ENCODE measurements around the gene KRT33B. TPM values are rescaled to one million over a fixed set of nuclear protein-coding genes. Genes with fewer than 3 reads are reported as not detected.
"Not testable (repeated sequence)": the region's sequence is repeated elsewhere in the genome, so short reads cannot be mapped to it uniquely, and the experiment has no call there.

KRT33B gene
- total and polyA plus RNA-seq, 2 experiments from 2014 or later = not detected

GRCh38 chr17:41396996-41397660 is 27.5 kb upstream of the KRT33B start, which contains the start of gene KRT31:
TSS of gene KRT31 (minus strand) at chr17:41397608. CDS start at chr17:41397539, 69 bp downstream.
- Histone ChIP-seq H3K4me1 (ENCODE audit: low read depth) (peaks cover 3% of the 10 kb centered on the region), H3K9me3 (ENCODE audit: low read depth) (no peaks in the 10 kb centered on the region), H3K27me3 (no peaks in the 10 kb centered on the region), H3K36me3 (no peaks in the 10 kb centered on the region), H3K27ac (no peak within 1 kb of the TSS), H3K4me3 (no peak within 1 kb of the TSS)
- no peak for TF ChIP-seq CTCF (IDR thresholded peaks at IDR 0.05; ENCODE audit: low read depth, low read length)
- no peak for DNase-seq (ENCODE audit: low read depth in 1 of 2, low spot score in 1 of 2)

GRCh38 chr17:41396340-41396739 is 26.7 kb upstream of the KRT33B start:
- DNase-seq (ENCODE audit: low read depth in 1 of 2, low spot score in 1 of 2) = no peak

GRCh38 chr17:41395611-41396010 is 26.0 kb upstream of the KRT33B start:
- no peak for DNase-seq (ENCODE audit: low read depth in 1 of 2, low spot score in 1 of 2)
- TF ChIP-seq CTCF (IDR thresholded peaks at IDR 0.05; ENCODE audit: low read depth, low read length) = no peak

More at GRCh38 chr17:41396340-41396739, 26.7 kb upstream of the KRT33B start:
- H3K9me3 ChIP-seq (ENCODE audit: low read depth) = no peaks in the 10 kb centered on the region
- H3K4me1 ChIP-seq (ENCODE audit: low read depth) = peaks cover 3% of the 10 kb centered on the region
- no peak for TF ChIP-seq CTCF (IDR thresholded peaks at IDR 0.05; ENCODE audit: low read depth, low read length)
- no peaks in the 10 kb centered on the region for H3K27me3 ChIP-seq
- H3K4me3 ChIP-seq = no peak overlapping the region
- H3K36me3 ChIP-seq = no peaks in the 10 kb centered on the region
- no peak overlapping the region for H3K27ac ChIP-seq

GRCh38 chr17:41395044-41395443 is 25.4 kb upstream of the KRT33B start:
- not testable (repeated sequence) for DNase-seq (ENCODE audit: low read depth in 1 of 2, low spot score in 1 of 2); H3K36me3 ChIP-seq; H3K27me3 ChIP-seq; H3K4me1 ChIP-seq (ENCODE audit: low read depth); H3K9me3 ChIP-seq (ENCODE audit: low read depth); H3K27ac ChIP-seq; H3K4me3 ChIP-seq

More at GRCh38 chr17:41395611-41396010, 26.0 kb upstream of the KRT33B start:
- Histone ChIP-seq H3K4me1 (ENCODE audit: low read depth) (peaks cover 3% of the 10 kb centered on the region), H3K9me3 (ENCODE audit: low read depth) (no peaks in the 10 kb centered on the region), H3K4me3 (no peak overlapping the region), H3K27ac (no peak overlapping the region), H3K27me3 (no peaks in the 10 kb centered on the region), H3K36me3 (no peaks in the 10 kb centered on the region)

- Histone ChIP-seq H3K4me1 (ENCODE audit: low read depth) (peaks cover 3% of the 10 kb centered on the region), H3K27me3 (no peaks in the 10 kb centered on the region), H3K4me3 (no peak overlapping the region), H3K27ac (no peak overlapping the region), H3K36me3 (no peaks in the 10 kb centered on the region), H3K9me3 (ENCODE audit: low read depth) (no peaks in the 10 kb centered on the region)
- no peak for DNase-seq (ENCODE audit: low read depth in 1 of 2, low spot score in 1 of 2)
- no peak for TF ChIP-seq CTCF (IDR thresholded peaks at IDR 0.05; ENCODE audit: low read depth, low read length)
Measured at GRCh38 chr17:41394254-41394996, 24.8 kb upstream of the KRT33B start.

- DNase-seq (ENCODE audit: low read depth in 1 of 2, low spot score in 1 of 2) = no peak
- no peak overlapping the region for H3K27ac ChIP-seq
- no peak overlapping the region for H3K4me3 ChIP-seq
- H3K27me3 ChIP-seq = no peaks in the 10 kb centered on the region
- TF ChIP-seq CTCF (IDR thresholded peaks at IDR 0.05; ENCODE audit: low read depth, low read length) = no peak
- H3K36me3 ChIP-seq = no peaks in the 10 kb centered on the region
- no peaks in the 10 kb centered on the region for H3K9me3 ChIP-seq (ENCODE audit: low read depth)
- H3K4me1 ChIP-seq (ENCODE audit: low read depth) = peaks cover 3% of the 10 kb centered on the region
Measured at GRCh38 chr17:41393826-41394225, 24.2 kb upstream of the KRT33B start.

All from cardiac muscle cell (in vitro differentiated cells and primary cell).